Measurements from ENCODE around the gene JAGN1. TPM values are rescaled to one million over a fixed set of nuclear protein-coding genes. Genes with fewer than 3 reads are reported as not detected.

JAGN1 gene
- total and polyA plus RNA-seq, 9 of the 15 experiments (the other 6 are each of a cell fraction or from before 2014, with no cell fraction given) = 31.6 to 77.8 (median 40.3) TPM

GRCh38 chr3:9912294-9912935, 22.0 kb downstream of the JAGN1 start (continued):
- TF ChIP-seq ZNF668 (CRISPR knock-in tag; IDR thresholded peaks at IDR 0.05) (no peak), PTTG1 (tag; IDR thresholded peaks at IDR 0.05; ENCODE audit: low read depth) (no peak), ZNF592 (IDR thresholded peaks at IDR 0.05) (0 out of 2 replicates have a peak, but pooled peaks have one; percentile 33), MAFK (IDR thresholded peaks at IDR 0.05; ENCODE audit: low read length) (peak; percentile 83), ZNF174 (CRISPR knock-in tag; IDR thresholded peaks at IDR 0.05) (no peak), ZNF121 (CRISPR knock-in tag; conservative IDR thresholded peaks at IDR 0.05) (no peak), SMARCE1 (IDR thresholded peaks at IDR 0.05) (peak; percentile 75; the same call in 1 of the 2 replicates), NFE2L1 (tag; IDR thresholded peaks at IDR 0.05; ENCODE audit: borderline replicate concordance, low read depth) (no peak), ZNF263 (CRISPR knock-in tag; IDR thresholded peaks at IDR 0.05; ENCODE audit: borderline replicate concordance) (0 out of 2 replicates have a peak, but pooled peaks have one; percentile 45), RCOR1 (IDR thresholded peaks at IDR 0.05; ENCODE audit: borderline replicate concordance in 1 of 2, low read depth in 2 of 2, low read length in 2 of 2) (peak in 1 of 2 experiments; percentile 61; a peak in 2 of 4 replicates), ZNF717 (CRISPR knock-in tag; IDR thresholded peaks at IDR 0.05) (no peak), CHAMP1 (IDR thresholded peaks at IDR 0.05) (0 out of 2 replicates have a peak, but pooled peaks have one; percentile 16), ZNF347 (CRISPR knock-in tag; IDR thresholded peaks at IDR 0.05; ENCODE audit: low read depth) (no peak), CEBPB (tag; IDR thresholded peaks at IDR 0.05) (peak; percentile 96), ZEB2 (IDR thresholded peaks at IDR 0.05) (peak; percentile 61), TRIM24 (IDR thresholded peaks at IDR 0.05) (0 out of 4 replicates have a peak, but pooled peaks have one; percentile 39 to 56), SOX6 (IDR thresholded peaks at IDR 0.05) (peak; percentile 58), ZBTB33 (CRISPR knock-in tag; IDR thresholded peaks at IDR 0.05) (peak; percentile 81), ATF3 (IDR thresholded peaks at IDR 0.05) (peak; percentile 26; the same call in 1 of the 2 replicates), ATF3 (CRISPR knock-in tag; conservative IDR thresholded peaks at IDR 0.05) (no peak)

Data from K562 (cell line).